MG63 (cell line): ENCODE measurements around the gene AICDA. TPM values are rescaled to one million over a fixed set of nuclear protein-coding genes. Genes with fewer than 3 reads are reported as not detected.
"Not testable (repeated sequence)": the region's sequence is repeated elsewhere in the genome, so short reads cannot be mapped to it uniquely, and the experiment has no call there.

ENCODE experiments used
- DNase-seq: peaks from one replicate; pipeline ENCODE4 v3.0.0-alpha.2; 2020
- H3K27me3 ChIP-seq: fragments of 250-450 bp; sonication (Bioruptor Pico); 2 replicates; pipeline ENCODE4 v1.5.1; 2020; ENCODE audit warnings: mild to moderate bottlenecking, moderate library complexity
- H3K36me3 ChIP-seq: fragments of 250-450 bp; sonication (Bioruptor Pico); 2 replicates; pipeline ENCODE4 v1.5.1; 2020; ENCODE audit warnings: mild to moderate bottlenecking, moderate library complexity
- H3K4me3 ChIP-seq: fragments of 250-450 bp; sonication (Bioruptor Pico); 2 replicates; pipeline ENCODE4 v1.5.1; 2020; ENCODE audit warnings: mild to moderate bottlenecking, moderate library complexity
- H3K9me3 ChIP-seq: fragments of 250-450 bp; sonication (Bioruptor Pico); 2 replicates; pipeline ENCODE4 v1.5.1; 2020; ENCODE audit warnings: mild to moderate bottlenecking, moderate library complexity
- total RNA-seq: library from RNA; depleted of rRNA; stranded (reverse); fragments of >200 nt; shearing (Covaris generic); gene quantifications from 2 replicates; pipeline ENCODE4 v1.2.3, GENCODE V29; 2014; ENCODE audit warnings: low replicate concordance

Gene AICDA
- total RNA-seq, 1 experiment from 2014 or later: not detected

DNA sequence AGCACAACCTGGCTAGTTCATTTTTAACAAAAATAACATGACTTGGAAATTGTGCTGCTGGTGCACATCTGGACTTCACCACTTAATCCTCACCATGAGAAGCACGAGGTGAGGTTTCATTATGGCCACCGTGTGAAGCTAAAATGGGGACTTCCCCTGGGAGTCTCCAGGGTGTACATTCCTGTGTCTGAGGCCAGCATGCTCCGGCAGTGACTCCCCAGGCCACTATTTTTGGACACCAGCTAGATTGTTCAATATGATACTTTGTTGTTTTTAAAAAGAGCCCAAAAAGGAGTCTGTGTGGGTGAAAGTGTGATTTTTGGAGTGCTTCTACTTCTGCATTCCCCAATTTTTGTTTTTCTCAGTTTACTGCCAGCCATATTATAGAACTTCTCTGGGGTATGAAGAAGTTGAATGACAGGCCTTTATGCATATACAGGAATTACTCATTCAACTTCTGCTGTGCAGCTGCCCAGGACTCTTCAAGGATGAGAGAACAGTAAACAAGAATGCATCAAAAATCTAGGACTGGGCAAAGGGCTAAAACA is 16.9 kb upstream of the AICDA start:
- Histone ChIP-seq H3K27me3 (no peaks in the 10 kb centered on the region), H3K9me3 (no peaks in the 10 kb centered on the region), H3K4me3 (no peak overlapping the region), H3K36me3 (no peaks in the 10 kb centered on the region)
- DNase-seq: no peak

DNA sequence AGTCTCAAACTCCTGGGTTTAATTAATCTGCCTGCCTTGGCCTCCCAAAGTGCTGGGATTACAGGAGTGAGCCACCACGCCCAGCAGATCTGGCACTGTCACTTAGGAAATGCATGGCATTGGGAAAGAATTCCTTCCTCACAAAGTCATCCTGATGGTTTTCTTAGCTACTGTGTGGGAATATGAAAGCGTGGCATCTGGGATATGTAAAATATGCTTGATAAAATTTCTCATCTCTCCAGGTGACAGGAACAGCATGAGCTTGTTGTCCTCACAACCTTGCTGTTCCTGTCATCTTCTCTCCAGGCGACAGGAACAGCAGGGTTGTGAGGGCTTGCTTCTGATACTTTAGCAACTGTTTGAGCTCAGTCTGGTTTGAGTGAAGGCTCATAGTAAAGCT is 16.1 kb upstream of the AICDA start:
- DNase-seq: no peak
- H3K4me3 ChIP-seq: no peak overlapping the region
- H3K27me3 ChIP-seq: no peaks in the 10 kb centered on the region
- H3K36me3 ChIP-seq: no peaks in the 10 kb centered on the region
- no peaks in the 10 kb centered on the region for H3K9me3 ChIP-seq

DNA sequence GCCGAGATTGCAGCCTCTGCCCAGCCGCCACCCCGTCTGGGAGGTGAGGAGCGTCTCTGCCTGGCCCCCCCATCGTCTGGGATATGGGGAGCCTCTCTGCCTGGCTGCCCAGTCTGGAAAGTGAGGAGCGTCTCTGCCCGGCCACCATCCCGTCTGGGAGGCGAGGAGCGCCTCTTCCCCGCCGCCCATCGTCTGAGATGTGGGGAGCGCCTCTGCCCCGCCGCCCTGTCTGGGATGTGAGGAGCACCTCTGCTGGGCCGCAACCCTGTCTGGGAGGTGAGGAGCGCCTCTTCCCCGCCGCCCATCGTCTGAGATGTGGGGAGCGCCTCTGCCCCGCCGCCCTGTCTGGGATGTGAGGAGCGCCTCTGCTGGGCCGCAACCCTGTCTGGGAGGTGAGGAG is 12.1 kb upstream of the AICDA start:
- H3K9me3 ChIP-seq, H3K27me3 ChIP-seq, H3K4me3 ChIP-seq, H3K36me3 ChIP-seq, DNase-seq: not testable (repeated sequence)

DNA sequence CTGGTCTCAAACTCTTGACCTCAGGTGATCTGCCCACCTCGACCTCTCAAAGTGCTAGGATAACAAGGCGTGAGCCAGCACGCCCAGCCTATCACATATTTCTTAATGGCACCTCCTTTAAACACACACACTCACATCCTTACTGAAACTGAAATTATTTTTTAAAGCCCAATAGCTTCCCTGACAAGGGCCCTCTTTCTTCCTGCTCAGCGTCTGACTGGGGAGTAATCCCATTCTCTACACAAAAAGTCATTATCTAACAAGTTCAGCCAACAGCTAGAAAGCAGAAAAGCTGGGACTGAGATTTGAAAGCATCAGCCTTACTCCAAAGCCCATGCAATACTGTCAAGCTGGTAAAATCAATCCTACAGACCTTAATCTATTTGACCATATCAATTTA is 10.0 kb upstream of the AICDA start:
- no peak overlapping the region for H3K4me3 ChIP-seq

DNA sequence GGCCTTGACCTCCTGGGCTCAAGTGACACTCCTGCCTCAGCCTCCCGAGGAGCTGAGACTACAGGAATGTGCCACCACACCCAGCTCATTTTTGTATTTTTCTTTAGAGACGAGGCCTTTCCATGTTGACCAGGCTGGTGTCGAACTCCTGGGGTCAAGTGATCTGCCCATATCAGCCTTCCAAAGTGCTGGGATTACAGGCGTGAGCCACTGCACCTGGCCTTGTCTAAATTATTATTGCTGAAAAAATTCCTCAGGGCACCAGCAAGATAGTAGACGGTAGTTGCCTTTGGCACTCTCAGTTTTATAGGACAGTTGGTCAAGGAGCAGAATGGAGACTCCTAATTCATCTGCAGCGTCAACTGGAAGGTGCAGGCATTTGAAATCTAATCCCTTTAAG is 2.5 kb upstream of the AICDA start:
- DNase-seq: no peak
- Histone ChIP-seq H3K4me3 (no peak overlapping the region), H3K36me3 (no peaks in the 10 kb centered on the region), H3K27me3 (no peaks in the 10 kb centered on the region), H3K9me3 (no peaks in the 10 kb centered on the region)

More for the DNA sequence above, 10.0 kb upstream of the AICDA start:
- DNase-seq: no peak
- Histone ChIP-seq H3K27me3 (no peaks in the 10 kb centered on the region), H3K36me3 (no peaks in the 10 kb centered on the region), H3K9me3 (no peaks in the 10 kb centered on the region)

DNA sequence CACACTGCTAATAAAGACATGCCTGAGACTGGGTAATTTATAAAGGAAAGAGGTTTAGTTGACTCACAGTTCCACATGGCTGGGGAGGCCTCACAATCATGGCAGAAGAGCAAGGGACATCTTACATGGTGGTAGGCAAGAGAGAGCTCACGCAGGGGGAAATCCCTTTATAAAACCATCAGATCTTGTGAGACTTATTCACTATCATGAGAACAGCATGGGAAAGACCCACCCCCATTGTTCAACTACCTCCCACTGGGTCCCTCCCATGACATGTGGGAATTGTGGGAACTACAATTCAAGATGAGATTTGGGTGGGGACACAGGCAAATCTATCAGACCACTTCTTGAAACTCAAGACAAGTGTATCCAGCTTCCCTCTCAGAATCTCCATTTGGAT is 1.2 kb upstream of the AICDA start:
- DNase-seq, H3K9me3 ChIP-seq: not testable (repeated sequence)

DNA sequence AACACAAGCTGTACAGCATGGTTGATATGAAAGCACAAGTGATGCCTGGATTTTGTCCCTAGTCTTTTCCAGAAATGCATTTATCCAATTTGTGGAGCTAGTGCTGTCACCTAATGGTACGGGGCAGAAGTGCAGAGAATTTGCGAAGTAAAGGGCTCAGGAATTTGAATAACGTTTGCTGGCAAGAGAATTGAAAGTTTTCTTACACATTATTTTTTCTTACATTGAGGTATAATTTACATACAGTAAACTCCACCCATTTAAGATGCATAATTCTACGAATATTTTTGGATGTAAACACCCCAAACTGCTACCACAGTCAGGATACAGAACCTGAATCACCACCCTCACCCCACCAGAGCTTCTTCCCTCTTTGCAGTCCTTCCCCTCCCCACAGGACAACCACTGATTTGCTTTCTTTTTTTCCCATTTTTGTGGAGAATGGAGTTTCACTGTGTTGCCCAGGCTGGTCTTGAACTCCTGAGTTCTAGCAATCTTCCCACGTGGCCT is 3.5 kb downstream of the AICDA start:
- Histone ChIP-seq H3K4me3 (no peak overlapping the region), H3K9me3 (no peaks in the 10 kb centered on the region), H3K36me3 (no peaks in the 10 kb centered on the region), H3K27me3 (0 out of 2 replicates have a peak, but pooled peaks cover 2% of the 10 kb centered on the region)
- DNase-seq: peak; percentile 13

More for the DNA sequence above, 1.2 kb upstream of the AICDA start:
- H3K27me3 ChIP-seq, H3K4me3 ChIP-seq, H3K36me3 ChIP-seq: not testable (repeated sequence)

DNA sequence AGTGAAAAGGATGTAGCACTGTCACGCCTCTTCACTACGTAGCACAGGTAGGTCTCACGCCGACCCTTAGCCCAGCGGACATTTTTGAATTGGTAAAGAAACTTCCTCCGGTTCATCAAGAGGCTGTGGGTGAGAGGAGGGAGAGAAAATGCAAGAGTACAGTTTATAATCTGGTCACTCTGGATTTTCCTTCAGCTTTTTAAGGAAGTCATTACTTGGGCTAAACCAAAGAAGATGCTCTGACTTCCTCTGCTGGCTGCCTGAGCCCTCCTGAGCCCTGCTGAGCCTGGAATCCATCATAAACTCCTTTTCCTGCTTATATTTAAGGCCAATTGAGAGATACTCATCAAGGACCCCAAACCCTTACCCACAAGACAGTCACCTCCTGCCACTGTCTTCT is 5.8 kb downstream of the AICDA start:
- H3K9me3 ChIP-seq: no peaks in the 10 kb centered on the region
- 0 out of 2 replicates have a peak, but pooled peaks cover 2% of the 10 kb centered on the region for H3K27me3 ChIP-seq
- H3K36me3 ChIP-seq: no peaks in the 10 kb centered on the region
- no peak overlapping the region for H3K4me3 ChIP-seq
- DNase-seq: no peak

DNA sequence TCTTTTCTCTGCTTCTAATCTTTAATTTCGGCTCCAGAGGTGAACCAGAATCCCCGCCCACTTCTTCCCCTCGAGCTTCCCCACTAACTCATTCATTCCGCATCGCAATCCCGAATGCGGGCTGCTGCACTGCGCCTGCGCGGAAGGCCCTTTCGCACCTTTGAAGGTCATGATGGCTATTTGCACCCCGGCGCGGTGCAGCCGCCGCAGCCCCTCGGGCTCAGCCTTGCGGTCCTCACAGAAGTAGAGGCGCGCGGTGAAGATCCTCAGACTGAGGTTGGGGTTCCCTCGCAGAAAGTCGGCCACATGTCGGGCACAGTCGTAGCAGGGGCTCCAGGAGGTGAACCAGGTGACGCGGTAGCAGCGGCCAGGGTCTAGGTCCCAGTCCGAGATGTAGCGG is 7.6 kb downstream of the AICDA start:
- H3K36me3 ChIP-seq: no peaks in the 10 kb centered on the region
- DNase-seq: no peak
- H3K27me3 ChIP-seq: 0 out of 2 replicates have a peak, but pooled peaks cover 2% of the 10 kb centered on the region
- H3K4me3 ChIP-seq: no peak overlapping the region
- no peaks in the 10 kb centered on the region for H3K9me3 ChIP-seq

DNA sequence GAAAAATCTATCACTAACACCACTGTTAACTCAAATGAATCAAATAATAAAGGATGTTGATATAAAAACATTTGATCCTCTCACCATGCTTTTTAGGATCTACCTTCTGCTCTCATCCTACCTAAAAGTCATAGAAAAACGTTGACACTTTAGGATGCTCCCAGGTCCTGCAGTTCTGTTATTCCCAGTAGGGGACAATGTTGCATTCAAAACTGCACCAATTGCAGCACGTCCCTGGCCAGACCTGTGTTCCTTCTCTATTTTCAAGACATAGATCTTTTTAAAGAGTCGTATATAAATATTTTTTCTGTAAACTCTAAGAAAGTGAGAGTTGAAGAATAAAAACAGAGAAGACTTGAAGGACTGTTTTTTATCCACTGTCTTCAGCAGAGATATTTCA is 8.8 kb downstream of the AICDA start:
- Histone ChIP-seq H3K27me3 (0 out of 2 replicates have a peak, but pooled peaks cover 2% of the 10 kb centered on the region), H3K4me3 (no peak overlapping the region), H3K9me3 (no peaks in the 10 kb centered on the region), H3K36me3 (no peaks in the 10 kb centered on the region)
- DNase-seq: no peak

DNA sequence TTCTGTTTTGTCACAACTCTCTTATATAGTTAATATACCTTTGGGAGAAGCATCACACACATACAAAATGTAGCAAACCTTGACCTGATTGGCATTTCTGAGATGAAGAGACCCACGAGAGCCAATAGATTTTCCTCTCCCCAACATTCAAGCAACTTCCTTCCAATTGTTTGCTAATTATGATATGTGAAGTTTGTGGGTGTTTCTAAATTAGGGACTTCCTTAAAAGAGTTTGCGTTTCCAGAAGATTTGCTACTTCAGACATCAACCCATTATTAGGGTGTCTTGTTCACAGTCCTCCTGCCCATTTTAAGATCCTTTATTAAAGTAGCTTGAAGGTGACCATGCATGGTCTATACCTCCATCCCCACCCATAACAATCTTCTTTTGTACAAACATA is 9.4 kb downstream of the AICDA start:
- Histone ChIP-seq H3K4me3 (no peak overlapping the region), H3K9me3 (no peaks in the 10 kb centered on the region), H3K36me3 (no peaks in the 10 kb centered on the region), H3K27me3 (0 out of 2 replicates have a peak, but pooled peaks cover 2% of the 10 kb centered on the region)
- DNase-seq: no peak

DNA sequence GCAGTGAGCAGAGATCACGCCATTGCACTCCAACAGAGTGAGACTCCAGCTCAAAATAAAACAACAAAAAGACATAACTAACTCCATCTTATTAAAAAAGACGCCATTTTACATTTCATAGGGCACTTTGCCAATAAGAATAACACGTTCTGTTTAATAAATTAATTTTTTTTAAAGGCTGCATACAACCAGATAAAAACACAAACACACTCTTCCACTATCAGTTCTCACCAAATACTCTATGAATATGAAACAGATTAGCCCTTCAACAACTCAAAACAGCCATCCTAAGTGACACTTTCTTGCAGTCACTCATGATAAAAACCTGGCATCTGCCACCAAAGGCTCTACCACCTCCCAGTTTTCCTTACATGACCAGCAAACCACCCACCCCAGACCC is 16.1 kb downstream of the AICDA start:
- H3K9me3 ChIP-seq: no peaks in the 10 kb centered on the region
- H3K36me3 ChIP-seq: no peaks in the 10 kb centered on the region
- no peaks in the 10 kb centered on the region for H3K27me3 ChIP-seq
- no peak overlapping the region for H3K4me3 ChIP-seq
- no peak for DNase-seq

DNA sequence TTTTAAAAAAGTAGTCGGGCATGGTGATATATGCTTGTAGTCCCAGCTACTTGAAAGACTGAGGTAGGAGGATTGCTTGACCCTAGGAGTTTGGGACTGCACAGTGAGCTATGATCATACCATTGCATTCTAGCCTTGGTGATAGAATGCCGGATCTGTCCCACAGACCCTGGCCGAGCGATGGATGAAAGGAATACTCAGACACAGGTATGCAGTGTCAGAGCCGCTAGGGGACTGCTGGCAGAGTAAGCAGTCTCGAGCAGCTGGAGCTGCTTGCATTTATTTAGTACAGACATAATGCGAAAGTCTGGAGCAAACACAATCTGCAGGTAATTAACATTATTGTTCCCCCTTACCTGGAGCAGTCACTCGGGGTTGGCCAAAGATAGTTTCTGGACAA is 18.6 kb downstream of the AICDA start:
- H3K27me3 ChIP-seq: no peaks in the 10 kb centered on the region
- no peaks in the 10 kb centered on the region for H3K9me3 ChIP-seq
- H3K36me3 ChIP-seq: no peaks in the 10 kb centered on the region
- no peak for DNase-seq
- H3K4me3 ChIP-seq: no peak overlapping the region

DNA sequence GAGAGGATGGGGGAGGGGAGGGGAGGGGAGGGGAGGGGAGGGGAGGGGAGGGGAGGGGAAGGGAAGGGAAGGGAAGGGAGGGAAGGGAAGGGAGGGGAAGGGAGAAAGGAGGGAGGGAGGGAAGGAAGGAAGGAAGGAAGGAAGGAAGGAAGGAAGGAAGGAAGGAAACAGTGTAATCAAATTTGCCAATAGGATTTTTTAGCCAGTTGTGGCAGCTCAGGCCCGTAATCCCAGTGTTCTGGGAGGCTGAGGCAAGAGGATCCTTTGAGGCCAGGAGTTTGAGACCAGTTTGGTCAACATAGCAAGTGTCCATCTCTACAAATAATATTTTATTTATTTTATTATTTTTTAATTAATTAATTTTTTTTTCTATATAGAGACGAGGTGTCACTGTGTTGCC is 19.4 kb downstream of the AICDA start:
- no peaks in the 10 kb centered on the region for H3K27me3 ChIP-seq
- H3K9me3 ChIP-seq: no peaks in the 10 kb centered on the region
- no peak for DNase-seq
- H3K4me3 ChIP-seq: no peak overlapping the region
- H3K36me3 ChIP-seq: no peaks in the 10 kb centered on the region

DNA sequence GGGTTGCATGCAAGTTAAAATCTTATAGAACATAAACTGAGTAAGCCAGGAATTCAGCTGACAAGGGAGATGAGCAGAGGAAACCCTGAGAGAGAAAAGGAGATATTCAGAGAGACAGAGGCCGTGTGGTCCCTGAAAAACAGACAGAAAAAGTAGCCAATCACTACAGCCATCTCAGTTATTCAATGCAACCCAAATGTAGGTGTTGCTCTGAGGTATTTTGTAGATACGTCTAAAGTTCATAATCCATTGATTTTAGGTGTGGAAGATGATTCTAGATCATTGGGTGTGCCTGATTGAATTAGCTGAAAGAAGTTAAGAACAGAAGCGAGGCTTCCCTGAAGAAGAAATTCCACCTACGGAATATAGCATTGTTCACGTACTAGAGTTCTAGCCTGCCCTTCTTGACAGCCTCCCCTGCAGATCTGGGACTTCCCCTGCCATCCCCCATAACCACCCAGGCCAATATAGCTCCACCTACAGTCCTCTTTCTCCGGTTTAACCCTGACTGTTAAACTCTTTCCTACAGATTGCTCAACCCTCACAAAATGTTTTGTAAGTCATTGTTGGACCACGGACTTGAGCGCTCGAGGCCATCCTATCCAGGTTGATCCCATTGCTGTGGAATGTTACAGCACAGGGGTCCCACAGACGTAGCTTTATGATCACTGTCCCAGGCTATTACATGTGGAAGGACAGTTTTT is 21.7 kb downstream of the AICDA start:
- no peaks in the 10 kb centered on the region for H3K36me3 ChIP-seq
- H3K9me3 ChIP-seq: no peaks in the 10 kb centered on the region
- no peak for DNase-seq
- H3K27me3 ChIP-seq: no peaks in the 10 kb centered on the region
- no peak overlapping the region for H3K4me3 ChIP-seq

DNA sequence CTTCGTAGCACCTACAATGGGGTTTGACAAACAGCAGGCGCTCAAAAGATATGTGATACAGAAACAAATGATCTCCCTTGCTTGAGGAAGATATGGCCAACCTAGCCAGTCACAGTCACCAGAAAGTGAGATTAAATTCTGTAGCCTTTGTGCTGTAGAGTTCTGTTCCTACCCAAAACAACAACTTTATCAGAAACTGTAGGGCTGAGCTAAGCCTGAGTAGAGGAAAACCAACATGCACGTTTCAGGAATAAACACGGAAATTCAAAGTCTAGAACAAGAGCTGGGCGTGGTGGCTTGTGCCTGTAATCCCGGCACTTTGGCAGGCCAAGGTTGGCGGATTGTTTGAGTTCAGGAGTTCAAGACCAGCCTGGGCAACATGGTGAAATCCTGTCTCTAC is 23.0 kb downstream of the AICDA start:
- DNase-seq: no peak
- H3K36me3 ChIP-seq: no peaks in the 10 kb centered on the region
- H3K27me3 ChIP-seq: no peaks in the 10 kb centered on the region
- H3K9me3 ChIP-seq: no peaks in the 10 kb centered on the region
- H3K4me3 ChIP-seq: no peak overlapping the region

DNA sequence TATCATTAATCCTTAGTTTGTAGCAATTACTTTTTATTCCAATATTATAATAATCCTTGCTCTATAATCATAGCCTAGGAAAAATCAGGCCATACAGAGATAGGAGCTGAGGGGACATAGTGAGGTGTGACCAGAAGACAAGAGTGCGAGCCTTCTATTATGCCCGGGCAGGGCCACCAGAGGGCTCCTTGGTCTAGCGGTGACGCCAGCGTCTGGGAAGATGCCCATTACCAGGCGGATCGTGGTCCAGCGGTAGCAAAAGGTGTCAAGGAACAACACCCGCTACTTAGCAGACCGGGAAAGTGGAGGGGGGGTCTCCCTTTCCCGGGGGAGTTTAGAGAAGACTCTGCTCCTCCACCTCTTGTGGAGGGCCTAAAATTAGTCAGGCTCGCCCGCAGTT is 28.2 kb downstream of the AICDA start:
- H3K36me3 ChIP-seq, H3K4me3 ChIP-seq, H3K9me3 ChIP-seq, H3K27me3 ChIP-seq: not testable (repeated sequence)
- DNase-seq: peak; percentile 5

DNA sequence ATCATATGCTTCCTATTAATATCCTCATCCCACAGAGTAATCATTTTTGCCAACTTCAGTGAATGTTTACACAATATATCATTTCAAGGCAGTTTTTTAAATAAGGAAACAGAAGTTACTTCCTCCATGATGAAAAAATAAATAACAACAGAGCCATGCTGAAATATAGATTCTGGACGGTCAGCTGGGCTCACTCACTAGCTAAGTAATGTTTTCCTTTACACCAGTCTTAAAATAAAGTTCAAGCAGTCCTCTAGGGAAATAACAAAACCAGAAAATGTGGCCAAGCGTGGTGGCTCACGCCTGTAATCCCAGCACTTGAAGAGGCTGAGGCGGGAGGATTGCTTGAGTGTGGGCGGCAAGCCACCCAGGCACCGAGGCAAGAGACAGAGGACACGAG is 28.7 kb downstream of the AICDA start:
- no peaks in the 10 kb centered on the region for H3K36me3 ChIP-seq
- DNase-seq: no peak
- no peaks in the 10 kb centered on the region for H3K27me3 ChIP-seq
- H3K4me3 ChIP-seq: no peak overlapping the region
- no peaks in the 10 kb centered on the region for H3K9me3 ChIP-seq
